Right lobe of liver (tissue), 4 donors: ENCODE measurements around the gene RNF150.

Experiments
- POLR2A ChIP-seq: fragments of 450-650 bp; IDR thresholded peaks from one replicate; pipeline ENCODE4 v1.6.1; 2017; ENCODE audit warnings: antibody characterized with exemption, mild to moderate bottlenecking
- TF ChIP-seq, protein P1 (sequence below), 4 donors: fragments of 200-600 bp in 3 of 4; fragments of 450-650 bp in 1 of 4; IDR thresholded peaks; one replicate each; pipeline versions ENCODE4 v1.5.1 to v1.8.0; 2016 to 2022; ENCODE audit warnings: antibody characterized with exemption in 4 of 4, mild to moderate bottlenecking in 2 of 4
- donor health status: DM: no; HTN: no; CAD: no.
- donor health status: DM: no; HTN: no; CAD: no.
- donor health status: DM: no; HTN: yes; CAD: no.

DNA sequence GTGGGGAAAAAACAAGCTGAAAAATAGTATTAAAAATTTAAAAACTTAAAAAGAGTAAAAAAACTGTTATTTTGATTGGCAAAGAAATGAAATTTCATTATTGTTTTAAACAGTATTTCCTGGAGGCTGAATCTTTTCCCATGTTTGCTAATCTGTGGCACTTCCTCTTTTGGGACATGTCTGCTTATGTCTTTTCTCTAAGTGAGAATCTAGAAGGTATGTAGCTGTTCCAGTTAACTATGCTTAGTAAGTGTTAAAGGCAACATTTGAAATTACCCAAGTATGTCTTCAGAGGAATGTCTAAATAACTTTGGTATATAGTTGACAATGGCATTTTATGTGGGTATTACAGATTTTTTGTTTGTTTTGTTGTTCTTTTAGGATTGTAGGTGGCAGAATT, 295.5 kb downstream of the RNF150 start:
- TF ChIP-seq, protein P1, sequence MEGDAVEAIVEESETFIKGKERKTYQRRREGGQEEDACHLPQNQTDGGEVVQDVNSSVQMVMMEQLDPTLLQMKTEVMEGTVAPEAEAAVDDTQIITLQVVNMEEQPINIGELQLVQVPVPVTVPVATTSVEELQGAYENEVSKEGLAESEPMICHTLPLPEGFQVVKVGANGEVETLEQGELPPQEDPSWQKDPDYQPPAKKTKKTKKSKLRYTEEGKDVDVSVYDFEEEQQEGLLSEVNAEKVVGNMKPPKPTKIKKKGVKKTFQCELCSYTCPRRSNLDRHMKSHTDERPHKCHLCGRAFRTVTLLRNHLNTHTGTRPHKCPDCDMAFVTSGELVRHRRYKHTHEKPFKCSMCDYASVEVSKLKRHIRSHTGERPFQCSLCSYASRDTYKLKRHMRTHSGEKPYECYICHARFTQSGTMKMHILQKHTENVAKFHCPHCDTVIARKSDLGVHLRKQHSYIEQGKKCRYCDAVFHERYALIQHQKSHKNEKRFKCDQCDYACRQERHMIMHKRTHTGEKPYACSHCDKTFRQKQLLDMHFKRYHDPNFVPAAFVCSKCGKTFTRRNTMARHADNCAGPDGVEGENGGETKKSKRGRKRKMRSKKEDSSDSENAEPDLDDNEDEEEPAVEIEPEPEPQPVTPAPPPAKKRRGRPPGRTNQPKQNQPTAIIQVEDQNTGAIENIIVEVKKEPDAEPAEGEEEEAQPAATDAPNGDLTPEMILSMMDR (IDR thresholded peaks at IDR 0.05), result no peak
- no peak for TF ChIP-seq POLR2A
